Stimulated activated CD4-positive, alpha-beta T cell treated with anti-CD3 and anti-CD28 coated beads, Interleukin-12 subunit alpha, Interleukin-12 subunit beta, amount 100 ng/mL, for 48 hours (primary cell): Measurements from ENCODE around the gene DNAJA1.
"Not testable (repeated sequence)": the region's sequence is repeated elsewhere in the genome, so short reads cannot be mapped to it uniquely, and the experiment has no call there.

Experiments used
- DNase-seq, 3 donors: peaks; one replicate each; pipeline ENCODE4 v3.0.0-alpha.2; 2020; ENCODE audit warnings: low read depth in 2 of 3, low spot score in 1 of 3

The DNAJA1 gene

DNA sequence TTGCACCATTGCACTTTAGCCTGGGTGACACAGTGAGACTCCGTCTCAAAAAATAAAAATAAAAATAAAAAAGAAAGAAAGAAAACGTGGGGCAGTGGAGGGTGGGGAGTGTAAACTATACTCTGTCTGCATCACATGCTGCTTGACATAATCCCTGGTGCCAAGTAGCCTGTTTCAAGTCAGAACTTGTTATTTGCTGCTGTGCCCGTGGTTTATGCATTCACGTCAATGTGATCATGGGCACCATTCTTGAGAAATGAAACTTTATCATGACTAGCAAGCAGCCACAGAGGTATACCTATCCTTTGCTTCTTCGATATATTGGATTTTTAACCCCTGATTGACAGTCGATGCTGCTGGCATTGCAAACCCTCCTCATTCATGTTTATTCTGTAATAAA lies 55.5 kb downstream of the DNAJA1 start:
- DNase-seq: no peak

GRCh38 chr9:33081128-33081851 lies 56.2 kb downstream of the DNAJA1 start:
- DNase-seq: peak; percentile 42 to 65 (median 58)

- no peak for DNase-seq
These were observed 57.1 kb downstream of the DNAJA1 start for GRCh38 chr9:33082128-33082527.

GRCh38 chr9:33082538-33083326 lies 57.7 kb downstream of the DNAJA1 start:
- peak in 1 of 3 donors; percentile 24 for DNase-seq

GRCh38 chr9:33085672-33086071 lies 60.6 kb downstream of the DNAJA1 start:
- DNase-seq: not testable (repeated sequence)
